ENCODE data around the gene SGMS1.
"Not testable (repeated sequence)": the region's sequence is repeated elsewhere in the genome, so short reads cannot be mapped to it uniquely, and the experiment has no call there.

The SGMS1 gene

GRCh38 chr10:50561816-50562215 lies 61.9 kb downstream of the SGMS1 start:
- FAIRE-seq (no peak), DNase-seq (ENCODE audit: insufficient read length, low spot score) (no peak)

- FAIRE-seq: peak; percentile 4
- DNase-seq (ENCODE audit: insufficient read length, low spot score): no peak
Measured at GRCh38 chr10:50561266-50561665, 62.5 kb downstream of the SGMS1 start.

- FAIRE-seq (no peak), DNase-seq (ENCODE audit: insufficient read length, low spot score) (no peak)
Measured at GRCh38 chr10:50560370-50560769, 63.4 kb downstream of the SGMS1 start.

GRCh38 chr10:50558371-50558770 lies 65.4 kb downstream of the SGMS1 start:
- DNase-seq (ENCODE audit: insufficient read length, low spot score) (no peak), FAIRE-seq (no peak)

GRCh38 chr10:50557130-50557682 lies 66.5 kb downstream of the SGMS1 start:
- FAIRE-seq: no peak
- no peak for DNase-seq (ENCODE audit: insufficient read length, low spot score)

DNA sequence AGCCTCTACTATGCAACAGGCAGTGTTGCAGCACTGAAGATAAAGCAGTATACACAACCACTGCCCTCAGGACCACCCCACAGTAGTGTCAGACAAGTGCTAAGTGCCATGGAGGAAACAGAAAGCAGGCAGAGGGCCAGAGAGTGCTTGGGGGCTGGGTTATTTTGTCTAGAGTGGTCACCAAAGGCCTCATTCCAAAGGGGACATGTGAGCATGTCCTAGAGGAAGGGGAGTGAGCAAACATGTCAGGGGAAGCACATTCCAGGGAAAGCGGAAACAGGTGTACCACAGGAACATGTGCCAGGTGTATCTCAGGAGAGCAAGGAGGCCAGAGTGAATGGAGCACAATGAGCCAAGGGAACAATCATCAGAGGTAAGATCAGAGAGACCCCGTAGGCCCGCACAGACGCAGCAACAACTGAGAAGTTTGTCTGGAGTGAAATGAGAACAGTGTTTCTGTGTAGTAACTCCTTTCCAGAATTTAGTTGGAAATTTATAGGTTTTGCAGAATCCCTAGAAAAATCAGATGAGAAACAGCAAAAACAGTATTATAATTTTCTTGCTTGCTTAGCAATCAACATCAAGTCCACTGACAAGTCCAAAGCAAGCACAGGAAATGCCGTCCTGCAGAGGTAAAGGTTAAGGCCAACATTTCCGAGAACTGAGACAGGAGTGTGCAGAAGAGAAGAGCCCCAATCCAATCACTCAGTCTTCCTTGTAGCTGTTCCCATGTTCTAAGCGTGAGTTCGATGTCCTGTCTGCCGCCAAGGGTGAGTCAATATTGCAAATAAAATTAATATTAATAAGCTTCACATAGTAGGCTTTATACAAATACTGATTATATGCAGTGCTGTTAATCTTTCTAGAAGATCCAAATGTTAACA lies 67.3 kb downstream of the SGMS1 start:
- no peak for DNase-seq (ENCODE audit: insufficient read length, low spot score)
- FAIRE-seq: no peak

DNA sequence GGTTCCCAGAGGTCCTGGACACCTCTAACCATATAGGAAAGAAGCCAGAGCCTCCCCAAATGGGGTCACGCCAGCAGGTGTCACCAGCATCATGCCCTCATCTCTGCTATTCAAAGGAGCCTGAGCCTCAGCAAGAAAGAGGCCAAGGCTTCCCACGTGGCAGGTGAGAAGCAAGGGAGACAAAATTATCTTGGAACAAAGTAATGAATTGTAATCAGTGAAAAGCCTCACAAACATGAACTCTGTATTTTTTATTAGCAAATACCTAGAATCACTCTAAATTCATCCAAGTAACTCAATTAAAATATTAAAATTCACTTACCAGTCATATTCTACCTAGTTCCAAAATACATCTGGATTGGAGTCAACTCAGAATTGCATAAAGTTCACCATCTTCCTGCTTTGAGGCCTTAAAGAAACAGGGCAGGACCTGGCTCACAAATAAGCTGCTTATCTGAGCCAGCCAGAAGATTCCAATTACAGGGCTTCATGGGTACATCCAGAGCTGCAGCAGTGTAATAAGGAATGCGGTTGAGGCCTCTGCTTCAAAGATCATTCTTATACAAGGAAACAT lies 68.7 kb downstream of the SGMS1 start:
- FAIRE-seq (no peak), DNase-seq (ENCODE audit: insufficient read length, low spot score) (no peak)

DNA sequence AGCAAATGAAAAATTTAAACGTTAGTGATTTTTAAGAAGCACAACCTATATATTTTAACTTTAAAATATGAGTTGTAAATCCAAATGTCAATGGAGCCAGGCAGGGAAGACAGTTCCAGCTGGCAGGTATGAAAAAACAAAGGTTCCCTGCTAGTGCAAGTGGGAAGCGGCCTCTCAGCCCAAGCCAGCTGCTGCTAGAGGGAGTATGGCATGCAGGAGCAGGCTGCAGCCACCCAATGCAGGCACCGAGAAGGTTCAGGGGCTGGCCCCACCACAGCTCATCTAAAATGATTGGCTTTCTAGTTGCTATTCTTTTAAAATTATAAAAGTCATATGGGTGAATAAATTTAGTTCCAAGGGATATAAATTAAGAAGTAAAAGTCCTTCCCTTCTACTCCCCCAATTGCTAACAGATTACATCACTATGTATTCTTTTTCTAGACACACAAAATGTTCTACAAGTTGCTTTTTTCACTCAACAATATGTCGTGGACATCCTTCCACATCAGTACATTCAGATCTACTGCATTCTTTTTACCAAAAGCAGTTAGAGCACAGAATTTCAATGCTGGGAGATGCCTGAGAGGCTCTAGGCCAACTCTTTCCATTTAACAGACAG lies 69.3 kb downstream of the SGMS1 start:
- DNase-seq (ENCODE audit: insufficient read length, low spot score) (no peak), FAIRE-seq (no peak)

GRCh38 chr10:50552771-50553535 lies 70.8 kb downstream of the SGMS1 start:
- no peak for FAIRE-seq
- DNase-seq (ENCODE audit: insufficient read length, low spot score): no peak

DNA sequence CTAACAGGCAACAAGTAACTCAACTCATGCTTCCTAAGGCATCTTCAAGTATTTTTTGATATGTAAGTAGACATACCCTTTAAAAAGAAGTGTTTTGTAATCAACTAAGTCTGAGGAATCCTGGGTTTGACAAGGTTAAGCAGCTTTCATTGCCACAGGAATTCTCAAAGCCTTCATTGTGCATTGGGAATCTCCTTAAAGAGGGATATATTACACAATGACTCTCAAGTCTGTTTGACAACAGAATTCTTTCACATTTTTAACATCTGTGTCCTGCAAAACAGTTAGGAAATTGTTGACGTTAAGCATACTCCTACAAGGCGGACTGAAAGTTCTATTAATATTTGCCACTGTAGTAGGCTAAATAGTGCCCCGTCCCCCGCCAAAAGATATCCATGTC lies 71.4 kb downstream of the SGMS1 start:
- no peak for FAIRE-seq
- DNase-seq (ENCODE audit: insufficient read length, low spot score): no peak

GRCh38 chr10:50551894-50552293 lies 71.9 kb downstream of the SGMS1 start:
- DNase-seq (ENCODE audit: insufficient read length, low spot score): no peak
- FAIRE-seq: no peak

DNA sequence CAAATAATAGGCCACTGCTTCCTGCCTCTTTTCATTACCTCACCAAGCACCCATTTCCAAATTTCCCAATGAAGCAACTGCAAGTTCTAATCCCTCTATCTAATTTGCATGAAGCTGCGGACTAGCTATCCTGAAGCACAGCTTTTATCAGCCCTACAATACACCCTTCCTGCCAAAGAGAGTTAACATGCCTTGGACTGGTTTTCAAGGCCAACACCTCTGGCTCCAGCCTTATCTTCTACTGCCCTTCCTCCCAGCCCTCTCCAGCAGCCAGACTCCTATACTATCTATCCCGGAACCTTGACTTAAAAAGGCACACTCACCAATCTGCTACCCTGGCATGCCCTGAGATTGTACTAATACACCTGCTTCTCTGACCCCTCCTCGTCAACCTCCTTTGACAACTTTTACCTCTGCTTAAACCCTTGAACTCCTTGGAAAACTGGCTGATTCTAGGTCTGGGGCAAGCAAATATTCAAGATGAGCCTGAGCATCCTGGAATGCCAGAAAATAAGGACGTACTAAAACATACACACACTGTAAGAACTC lies 73.4 kb downstream of the SGMS1 start:
- FAIRE-seq (no peak), DNase-seq (ENCODE audit: insufficient read length, low spot score) (no peak)

GRCh38 chr10:50549186-50549585 lies 74.6 kb downstream of the SGMS1 start:
- FAIRE-seq; DNase-seq (ENCODE audit: insufficient read length, low spot score): not testable (repeated sequence)

- not testable (repeated sequence) for FAIRE-seq; DNase-seq (ENCODE audit: insufficient read length, low spot score)
Measured at GRCh38 chr10:50548481-50548880, 75.3 kb downstream of the SGMS1 start.

DNA sequence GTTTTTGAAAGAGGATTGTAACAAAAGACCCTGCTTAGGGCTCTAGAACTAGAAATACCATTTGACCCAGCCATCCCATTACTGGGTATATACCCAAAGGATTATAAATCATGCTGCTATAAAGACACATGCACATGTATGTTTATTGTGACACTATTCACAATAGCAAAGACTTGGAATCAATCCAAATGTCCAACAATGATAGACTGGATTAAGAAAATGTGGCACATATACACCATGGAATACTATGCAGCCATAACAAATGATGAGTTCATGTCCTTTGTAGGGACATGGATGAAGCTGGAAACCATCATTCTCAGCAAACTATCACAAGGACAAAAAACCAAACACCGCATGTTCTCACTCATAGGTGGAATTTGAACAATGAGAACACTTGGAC lies 77.5 kb downstream of the SGMS1 start:
- not testable (repeated sequence) for DNase-seq (ENCODE audit: insufficient read length, low spot score); FAIRE-seq

DNA sequence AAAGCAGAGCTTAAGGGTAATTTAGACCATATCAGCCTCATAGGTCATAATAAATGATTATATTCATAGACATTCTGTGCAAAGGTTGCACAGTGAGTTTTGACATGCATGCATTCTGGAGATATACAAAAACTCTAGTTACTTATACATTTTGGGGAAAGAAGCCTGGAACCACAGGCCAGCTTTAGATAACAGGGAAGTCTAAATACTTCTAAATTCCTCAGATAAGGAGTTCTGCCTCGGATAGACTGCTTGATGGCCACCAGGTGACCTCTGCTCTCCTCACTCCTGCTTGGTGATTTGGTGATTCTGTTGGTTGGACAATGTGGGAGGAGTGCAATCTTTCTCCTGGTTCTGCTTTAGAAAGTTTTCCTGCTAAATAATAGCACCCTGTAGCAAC lies 77.9 kb downstream of the SGMS1 start:
- no peak for FAIRE-seq

GRCh38 chr10:50544857-50545429 lies 78.8 kb downstream of the SGMS1 start:
- DNase-seq (ENCODE audit: insufficient read length, low spot score) (no peak), FAIRE-seq (no peak)

More for the DNA sequence above, 77.9 kb downstream of the SGMS1 start:
- no peak for DNase-seq (ENCODE audit: insufficient read length, low spot score)

DNA sequence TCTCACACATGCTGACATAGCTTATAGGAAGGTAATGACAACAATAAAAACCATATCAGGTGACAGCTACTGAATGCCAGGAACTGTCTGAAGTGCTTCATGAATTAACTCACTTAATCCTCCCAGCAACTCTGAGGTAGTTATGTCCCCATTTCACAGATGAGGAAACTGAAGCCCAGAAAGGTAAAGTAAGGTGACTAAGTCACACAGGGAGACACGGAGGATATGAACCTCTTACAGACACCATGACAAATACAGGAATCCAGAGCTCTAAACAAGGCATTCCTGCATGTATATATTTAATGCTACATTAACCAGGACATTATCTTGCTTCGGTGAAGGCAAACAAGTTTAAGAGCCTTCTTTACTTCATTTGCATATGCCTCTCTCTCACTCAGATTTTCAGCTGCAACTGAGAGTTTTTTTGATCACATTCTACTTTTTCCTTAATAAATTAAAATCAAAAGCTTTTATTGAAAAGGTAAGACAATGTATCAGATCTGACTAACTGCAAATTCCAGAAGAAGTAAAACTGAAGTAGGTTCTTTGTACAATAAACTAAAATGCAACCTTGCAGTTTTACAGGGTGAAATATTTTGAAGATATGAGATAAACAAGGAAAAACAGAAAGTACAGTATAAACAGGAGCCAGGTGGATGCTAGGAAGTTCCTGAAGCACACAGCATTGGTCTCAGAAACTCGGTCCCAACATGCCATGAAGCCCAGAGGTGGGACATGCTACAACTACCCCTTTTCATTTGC lies 79.5 kb downstream of the SGMS1 start:
- FAIRE-seq (no peak), DNase-seq (ENCODE audit: insufficient read length, low spot score) (no peak)

DNA sequence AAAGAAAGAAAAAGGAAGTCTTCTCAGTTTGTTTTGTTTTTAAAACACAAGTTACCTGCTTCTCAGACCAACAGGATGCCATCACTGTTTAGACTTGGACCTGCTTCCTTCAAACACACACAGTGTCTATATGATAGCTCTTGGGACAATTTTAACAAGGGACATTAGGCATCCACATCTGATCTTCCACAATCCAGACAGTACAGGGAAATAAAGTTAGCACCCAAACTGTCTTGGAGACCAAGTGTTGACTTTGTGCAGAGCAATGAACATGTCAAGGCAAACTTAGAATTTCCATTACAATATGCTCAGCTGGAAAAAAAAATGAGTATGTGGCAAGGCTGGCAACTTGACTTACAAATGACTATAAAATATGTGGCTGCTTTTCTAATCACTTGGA lies 80.9 kb downstream of the SGMS1 start:
- no peak for DNase-seq (ENCODE audit: insufficient read length, low spot score)
- no peak for FAIRE-seq

Data from HTR-8/SVneo (cell line).